Left lung (tissue), 10 donors: ENCODE data around the gene MRPS18A. TPM values are rescaled to one million over a fixed set of nuclear protein-coding genes. Genes with fewer than 3 reads are reported as not detected.

Experiments
- ATAC-seq: fragments of 200-7000 bp; cut with Tn5 transposase; one replicate; pipeline ENCODE4 v1.9.1; 2020; ENCODE audit warnings: moderate library complexity
- DNase-seq, 4 donors: peaks; one replicate each; pipeline ENCODE4 v3.0.0-alpha.2; 2013 to 2020
- H3K27ac ChIP-seq, 2 donors: fragments of 200-600 bp; sonication (generic) in 1 of 2; one replicate each; pipeline versions ENCODE4 v1.5.0 to v1.8.0; 2020 to 2021
- H3K27me3 ChIP-seq, 2 donors: fragments of 200-600 bp; sonication (generic) in 1 of 2; one replicate each; pipeline versions ENCODE4 v1.5.0 to v1.8.0; 2020 to 2021
- H3K36me3 ChIP-seq, 2 donors: fragments of 200-600 bp; sonication (generic) in 1 of 2; one replicate each; pipeline versions ENCODE4 v1.5.0 to v1.8.0; 2020 to 2021
- H3K4me1 ChIP-seq, 2 donors: fragments of 200-600 bp; one replicate each; pipeline ENCODE4 v1.8.0; 2021
- H3K4me3 ChIP-seq, 2 donors: fragments of 200-600 bp; sonication (generic) in 1 of 2; one replicate each; pipeline versions ENCODE4 v1.5.0 to v1.8.0; 2020 to 2021; ENCODE audit warnings: mild to moderate bottlenecking in 1 of 2
- H3K9me3 ChIP-seq, 2 donors: fragments of 200-600 bp; sonication (generic) in 1 of 2; one replicate each; pipeline versions ENCODE4 v1.5.0 to v1.8.0; 2020 to 2021
- CTCF ChIP-seq, 2 donors: fragments of 200-600 bp; sonication (generic) in 1 of 2; IDR thresholded peaks; one replicate each; pipeline versions ENCODE4 v1.5.0 to v1.8.0; 2021; ENCODE audit warnings: antibody characterized with exemption in 2 of 2
- intact Hi-C, 2 donors: fragments of 100-400 bp; cut with DNase I; formaldehyde crosslinking; loops; one replicate each; pipeline versions ENCODE4 v1.11.2 to v1.14.2; 2022
- polyA plus RNA-seq, 6 donors: library from polyadenylated mRNA; unstranded; fragments of 120-200 nt; gene quantifications; one replicate each; pipeline ENCODE4 v1.2.1, GENCODE V29; 2013; ENCODE audit not compliant: insufficient read length in 6 of 6
- total RNA-seq, 2 donors: library from RNA; stranded (reverse); fragmentation: NEBNext Ultra II Directional; extraction: Animal tissue kit (Norgen Biotek cat#: 25700); gene quantifications; one replicate each; pipeline ENCODE4 v1.2.1, GENCODE V29; 2021
- donor health status: DM: no; HTN: yes; CAD: no.
- donor health status: DM: no; HTN: no; CAD: no.

Gene MRPS18A
- total and polyA plus RNA-seq, 8 donors = 27.0 to 45.0 (median 38.0) TPM

DNA sequence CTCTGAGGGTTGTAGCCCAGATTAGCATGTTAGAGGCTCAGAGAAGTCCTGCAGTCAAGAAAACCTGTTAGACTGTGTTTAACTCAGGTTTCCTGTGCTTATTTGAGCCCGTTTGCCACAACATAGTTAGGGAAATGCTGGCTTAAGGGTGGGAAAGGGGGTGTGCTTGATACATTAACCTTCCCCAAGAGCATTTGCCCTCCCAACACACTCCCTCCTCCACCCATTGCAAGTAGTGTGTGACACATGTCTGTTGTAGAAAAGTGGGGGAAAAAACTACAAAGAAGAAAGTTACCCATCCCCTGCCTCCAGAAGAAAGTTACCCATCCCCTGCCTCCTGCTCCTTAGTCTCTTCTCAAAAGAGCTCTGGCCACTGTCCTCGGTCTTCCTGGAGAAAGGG lies 36.8 kb upstream of the MRPS18A start:
- Histone ChIP-seq H3K27ac (peak overlapping the region in 1 of 2 donors; percentile 49), H3K36me3 (no peaks in the 10 kb centered on the region), H3K27me3 (peaks cover 0 to 26% of the 10 kb centered on the region in 2 donors), H3K4me1 (peaks cover 16 to 32% of the 10 kb centered on the region in 2 donors), H3K4me3 (no peak overlapping the region), H3K9me3 (no peaks in the 10 kb centered on the region)
- DNase-seq (no peak), ATAC-seq (no peak)
- TF ChIP-seq CTCF (IDR thresholded peaks at IDR 0.05) = no peak
- intact Hi-C loops = loop anchor here in 1 of 2 donors (5.0 kb wide), 1 partner anchor 353 kb away; no protein-coding TSS in a partner anchor

DNA sequence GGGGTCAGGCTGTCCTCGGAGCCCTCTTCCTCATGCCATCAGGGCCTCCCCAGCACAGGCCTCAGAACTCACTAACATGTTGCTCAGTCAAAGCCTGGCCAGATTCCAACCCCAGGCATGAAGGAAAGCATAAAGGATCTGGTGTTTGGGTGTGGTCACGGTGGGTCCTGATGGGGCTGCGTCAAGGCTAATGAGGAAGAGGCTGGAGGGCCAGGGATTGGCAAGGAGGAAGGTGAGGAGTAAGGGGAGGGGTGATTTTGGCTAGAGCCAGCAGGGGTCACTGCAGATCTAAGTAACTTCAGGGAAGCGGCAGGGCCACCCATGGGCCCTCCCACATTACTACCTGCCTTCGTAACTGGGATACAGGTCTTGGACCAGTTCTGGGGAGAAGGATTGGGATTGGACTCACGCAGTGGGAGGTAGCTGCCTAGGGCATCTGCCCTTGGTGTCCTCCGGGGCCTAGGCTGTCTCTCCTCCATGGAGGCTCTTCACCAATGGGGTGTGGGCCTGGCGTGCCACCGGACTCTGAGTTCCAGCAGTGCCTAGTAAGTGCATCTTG lies 36.2 kb upstream of the MRPS18A start:
- no peaks in the 10 kb centered on the region for H3K9me3 ChIP-seq
- peak in 2 of 4 donors; percentile 82 to 84 for DNase-seq
- no peaks in the 10 kb centered on the region for H3K36me3 ChIP-seq
- H3K27ac ChIP-seq = peak overlapping the region in 1 of 2 donors; percentile 49
- ATAC-seq = peak; percentile 88
- peaks cover 16 to 32% of the 10 kb centered on the region in 2 donors for H3K4me1 ChIP-seq
- TF ChIP-seq CTCF (IDR thresholded peaks at IDR 0.05) = peak; percentile 40 to 68
- H3K27me3 ChIP-seq = peaks cover 0 to 30% of the 10 kb centered on the region in 2 donors
- intact Hi-C loops = loop anchor here in 1 of 2 donors (5.0 kb wide), 1 partner anchor 353 kb away; no protein-coding TSS in a partner anchor
- no peak overlapping the region for H3K4me3 ChIP-seq

- Histone ChIP-seq H3K4me3 (no peak overlapping the region), H3K4me1 (peaks cover 16 to 32% of the 10 kb centered on the region in 2 donors), H3K27ac (no peak overlapping the region), H3K36me3 (no peaks in the 10 kb centered on the region), H3K27me3 (peaks cover 0 to 35% of the 10 kb centered on the region in 2 donors), H3K9me3 (no peaks in the 10 kb centered on the region)
- intact Hi-C loops = loop anchor here in 1 of 2 donors (5.0 kb wide), 1 partner anchor 354 kb away; no protein-coding TSS in a partner anchor
- no peak for TF ChIP-seq CTCF (IDR thresholded peaks at IDR 0.05)
- ATAC-seq = no peak
- no peak for DNase-seq
These were observed 35.4 kb upstream of the MRPS18A start for GRCh38 chr6:43722920-43723545.

- intact Hi-C loops = loop anchor here in 1 of 2 donors (5.0 kb wide), 1 partner anchor 356 kb away; no protein-coding TSS in a partner anchor
- Histone ChIP-seq H3K4me3 (no peak overlapping the region), H3K4me1 (peaks cover 16 to 35% of the 10 kb centered on the region in 2 donors), H3K27me3 (peaks cover 0 to 30% of the 10 kb centered on the region in 2 donors), H3K9me3 (no peaks in the 10 kb centered on the region), H3K27ac (no peak overlapping the region), H3K36me3 (no peaks in the 10 kb centered on the region)
- DNase-seq (no peak), ATAC-seq (no peak)
- TF ChIP-seq CTCF (IDR thresholded peaks at IDR 0.05) = no peak
These were observed 33.4 kb upstream of the MRPS18A start for GRCh38 chr6:43720999-43721398.

- DNase-seq = no peak
- H3K36me3 ChIP-seq = no peaks in the 10 kb centered on the region
- ATAC-seq = no peak
- no peaks in the 10 kb centered on the region for H3K9me3 ChIP-seq
- peaks cover 0 to 29% of the 10 kb centered on the region in 2 donors for H3K27me3 ChIP-seq
- intact Hi-C loops = no loop called here
- peaks cover 4 to 25% of the 10 kb centered on the region in 2 donors for H3K4me1 ChIP-seq
- no peak for TF ChIP-seq CTCF (IDR thresholded peaks at IDR 0.05)
- H3K4me3 ChIP-seq = no peak overlapping the region
- no peak overlapping the region for H3K27ac ChIP-seq
These were observed 31.9 kb upstream of the MRPS18A start for GRCh38 chr6:43719511-43719910.
